GM18951 (cell line): ENCODE data around the gene DNMT3B.
"Not testable (repeated sequence)": the region's sequence is repeated elsewhere in the genome, so short reads cannot be mapped to it uniquely, and the experiment has no call there.

ENCODE experiments used
- POLR2A ChIP-seq: IDR thresholded peaks from 4 replicates; pipeline ENCODE4 v1.6.1; 2011; ENCODE audit warnings: mild to moderate bottlenecking; ENCODE audit not compliant: insufficient read length, insufficient read depth; ENCODE audit errors: extremely low read depth
- in situ Hi-C: fragments of 300-500 bp; cut with MboI; formaldehyde crosslinking; loops from one replicate; pipeline ENCODE4 v1.12.0; 2022; ENCODE audit warnings: low sequenced_read_pairs, mixed read lengths, inconsistent platforms; ENCODE audit not compliant: unreplicated experiment

Gene DNMT3B

GRCh38 chr20:32789896-32790750, 27.9 kb downstream of the DNMT3B start:
- TF ChIP-seq POLR2A = no peak
- in situ Hi-C loops = loop anchor here (10.0 kb wide), 1 partner anchor 125 kb away; no protein-coding TSS in a partner anchor

GRCh38 chr20:32790751-32791057, 28.5 kb downstream of the DNMT3B start:
- in situ Hi-C loops = no loop called here
- TF ChIP-seq POLR2A = no peak

GRCh38 chr20:32792316-32792715, 30.1 kb downstream of the DNMT3B start:
- in situ Hi-C loops = no loop called here
- TF ChIP-seq POLR2A = no peak

- in situ Hi-C loops = no loop called here
Observed at GRCh38 chr20:32792731-32793458, 30.7 kb downstream of the DNMT3B start.

GRCh38 chr20:32796383-32796948, 34.3 kb downstream of the DNMT3B start:
- no peak for TF ChIP-seq POLR2A
- in situ Hi-C loops = no loop called here

More at GRCh38 chr20:32792731-32793458, 30.7 kb downstream of the DNMT3B start:
- no peak for TF ChIP-seq POLR2A

GRCh38 chr20:32796981-32797451, 34.8 kb downstream of the DNMT3B start:
- in situ Hi-C loops = no loop called here
- TF ChIP-seq POLR2A = no peak

GRCh38 chr20:32797571-32797970, 35.4 kb downstream of the DNMT3B start:
- in situ Hi-C loops = not testable (repeated sequence)

GRCh38 chr20:32798046-32798981, 36.1 kb downstream of the DNMT3B start:
- in situ Hi-C loops = no loop called here
- no peak for TF ChIP-seq POLR2A

- in situ Hi-C loops = no loop called here
- TF ChIP-seq POLR2A = no peak
Observed at GRCh38 chr20:32803092-32803491, 40.9 kb downstream of the DNMT3B start.

- in situ Hi-C loops = no loop called here
- TF ChIP-seq POLR2A = no peak
Observed at GRCh38 chr20:32804022-32804715, 42.0 kb downstream of the DNMT3B start.

- no peak for TF ChIP-seq POLR2A
- in situ Hi-C loops = no loop called here
Observed at GRCh38 chr20:32804817-32805216, 42.6 kb downstream of the DNMT3B start.

GRCh38 chr20:32805721-32806120, 43.5 kb downstream of the DNMT3B start:
- in situ Hi-C loops = no loop called here
- no peak for TF ChIP-seq POLR2A

- in situ Hi-C loops = no loop called here
- no peak for TF ChIP-seq POLR2A
Observed at GRCh38 chr20:32806356-32806755, 44.2 kb downstream of the DNMT3B start.
